Activated T-helper 1 cell treated with anti-CD3 and anti-CD28 coated beads, Interleukin-2, amount 50 U/mL, for 16 hours (primary cell): ENCODE data around the gene SAMD4A.
A peak's percentile ranks its signal among the peaks of the same experiment; 100 is the strongest.

Source experiments
- DNase-seq, 2 donors: peaks; one replicate each; pipeline ENCODE4 v3.0.0-alpha.2; 2020; ENCODE audit warnings: low read depth in 1 of 2, low spot score in 1 of 2

The SAMD4A gene

GRCh38 chr14:54676812-54677708 lies 110.1 kb downstream of the SAMD4A start:
- no peak for DNase-seq

DNA sequence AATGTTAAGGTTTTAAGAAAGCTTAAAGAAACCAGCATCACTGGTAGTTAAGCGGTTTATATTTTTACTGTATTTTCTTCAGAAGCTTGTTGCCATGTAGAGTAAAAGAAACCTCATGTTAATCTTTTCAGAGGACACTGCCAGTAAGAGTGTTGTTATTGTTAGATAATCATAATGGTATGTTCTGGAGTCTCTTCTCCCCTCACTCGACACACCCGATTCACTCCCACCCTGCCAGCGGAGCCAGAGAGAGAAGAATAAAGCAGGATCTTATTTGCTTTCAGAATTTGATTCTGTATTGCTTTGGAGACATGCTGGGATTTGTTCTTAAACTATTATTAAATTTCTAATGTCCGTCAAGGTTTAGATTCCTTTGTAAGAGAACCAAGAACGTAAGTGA lies 113.7 kb downstream of the SAMD4A start:
- DNase-seq: no peak

GRCh38 chr14:54681811-54682261 lies 114.9 kb downstream of the SAMD4A start:
- no peak for DNase-seq

DNA sequence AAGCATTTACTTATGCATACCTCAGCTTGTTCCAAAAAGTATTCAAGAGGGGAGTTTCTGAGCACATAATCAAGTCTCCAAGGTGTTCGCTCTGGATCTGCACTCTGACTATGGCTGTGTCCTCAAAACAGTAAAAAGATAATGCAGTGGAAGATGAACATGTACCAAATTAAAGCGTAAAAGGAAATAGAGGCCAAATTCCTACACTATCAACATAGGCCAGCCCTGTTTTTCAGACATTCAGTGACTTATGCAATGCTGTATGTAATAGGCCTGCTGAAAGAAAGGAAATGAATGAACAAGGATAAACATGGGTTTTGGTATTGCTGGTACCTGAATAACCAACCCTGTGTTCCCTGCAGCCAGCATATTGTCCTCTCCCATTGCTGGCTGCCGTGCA lies 115.7 kb downstream of the SAMD4A start:
- no peak for DNase-seq

GRCh38 chr14:54683882-54684794 lies 117.2 kb downstream of the SAMD4A start:
- no peak for DNase-seq

DNA sequence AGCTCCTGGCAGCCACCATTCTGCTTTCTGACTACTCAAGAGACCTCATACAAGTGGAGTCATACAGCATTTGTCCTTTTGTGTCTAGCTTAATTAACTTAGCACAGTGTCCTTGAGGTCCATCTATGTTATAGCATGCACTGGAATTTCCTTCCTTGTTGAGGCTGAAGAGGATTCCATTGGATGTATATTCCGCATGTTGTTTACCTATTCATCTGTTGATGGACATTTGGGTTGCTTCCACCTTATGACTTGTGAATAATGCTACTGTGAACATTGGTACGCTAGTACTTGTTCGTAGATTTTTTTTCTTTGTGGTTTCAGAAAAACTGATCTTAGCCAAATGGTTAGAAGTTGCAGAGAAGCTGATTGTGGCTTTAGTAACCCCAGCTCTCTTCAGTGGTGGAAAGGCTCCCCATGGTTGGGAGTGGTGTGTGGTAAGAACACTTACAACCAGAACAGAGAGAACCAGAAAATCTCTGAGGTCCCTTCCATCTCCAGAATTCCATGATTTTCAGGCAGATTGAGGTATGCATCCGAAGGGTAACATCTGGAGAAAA lies 118.4 kb downstream of the SAMD4A start:
- DNase-seq: no peak

DNA sequence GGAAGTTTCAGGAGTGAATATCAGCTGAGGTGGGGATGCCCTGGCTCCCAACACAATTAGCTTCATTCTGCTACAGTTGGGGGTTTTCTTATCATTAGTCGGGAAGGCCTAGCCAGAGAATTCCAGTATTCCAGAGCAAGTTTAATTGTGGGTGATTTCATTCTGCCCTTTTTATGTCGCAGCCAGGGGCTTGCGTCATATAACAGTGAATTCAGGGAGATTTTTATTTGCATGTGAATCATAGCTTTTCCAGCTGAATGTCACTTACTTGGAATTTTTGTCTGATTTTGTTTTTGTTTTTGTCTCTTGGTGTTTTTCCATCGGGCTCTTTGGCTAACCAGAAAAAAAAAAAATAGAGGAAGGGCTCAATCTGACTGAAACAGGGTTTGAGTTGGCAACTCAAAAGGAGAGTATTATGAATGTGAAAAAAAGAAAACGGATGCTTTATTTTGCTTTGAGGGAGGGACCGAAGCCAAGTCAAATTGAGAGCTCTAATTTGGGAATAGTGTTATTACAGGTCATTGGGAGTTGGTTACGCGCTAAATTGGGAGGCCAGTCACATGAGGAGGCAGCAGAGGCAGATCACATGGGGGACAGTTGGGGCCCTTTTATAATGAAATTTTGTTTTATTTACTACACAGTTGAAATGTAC lies 119.4 kb downstream of the SAMD4A start:
- DNase-seq: no peak

- no peak for DNase-seq
Measured at GRCh38 chr14:54686871-54687749, 120.2 kb downstream of the SAMD4A start.

DNA sequence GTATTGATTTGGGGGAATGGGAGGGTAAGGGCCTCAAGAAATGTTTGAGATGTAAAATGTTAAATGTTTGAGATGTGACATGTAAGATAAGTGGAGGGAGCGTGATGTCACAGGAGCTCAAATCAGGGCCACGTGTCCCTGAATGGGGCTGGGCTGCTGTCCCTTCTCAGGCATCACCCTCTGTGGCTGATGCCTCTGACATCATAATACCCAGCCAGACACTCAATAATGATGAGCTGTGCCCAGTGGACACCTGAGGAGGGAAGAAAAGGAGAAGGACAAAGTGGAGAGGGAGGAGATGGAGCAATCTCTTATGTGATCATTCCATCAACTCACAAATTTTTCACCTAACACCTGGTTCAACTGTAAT lies 120.8 kb downstream of the SAMD4A start:
- DNase-seq: no peak

DNA sequence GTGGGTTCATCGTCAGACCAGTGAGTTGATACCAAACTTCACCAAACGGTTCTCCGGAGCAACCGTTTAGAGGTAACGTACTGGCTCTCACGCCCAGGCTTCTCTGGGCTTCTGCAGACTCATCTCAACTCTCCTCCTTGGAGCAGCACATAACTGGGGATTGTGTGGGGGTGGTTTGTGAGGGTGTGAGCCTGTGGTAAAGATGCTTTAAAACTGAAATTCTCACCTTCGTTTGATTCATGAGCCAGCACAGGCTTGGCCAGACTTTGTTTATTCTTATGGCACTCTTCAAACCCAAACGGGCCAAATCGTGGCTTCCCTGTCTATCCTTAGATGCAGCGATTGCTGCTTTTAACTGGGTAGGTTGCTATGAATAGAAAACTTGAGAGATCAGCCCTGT lies 121.3 kb downstream of the SAMD4A start:
- DNase-seq: no peak

DNA sequence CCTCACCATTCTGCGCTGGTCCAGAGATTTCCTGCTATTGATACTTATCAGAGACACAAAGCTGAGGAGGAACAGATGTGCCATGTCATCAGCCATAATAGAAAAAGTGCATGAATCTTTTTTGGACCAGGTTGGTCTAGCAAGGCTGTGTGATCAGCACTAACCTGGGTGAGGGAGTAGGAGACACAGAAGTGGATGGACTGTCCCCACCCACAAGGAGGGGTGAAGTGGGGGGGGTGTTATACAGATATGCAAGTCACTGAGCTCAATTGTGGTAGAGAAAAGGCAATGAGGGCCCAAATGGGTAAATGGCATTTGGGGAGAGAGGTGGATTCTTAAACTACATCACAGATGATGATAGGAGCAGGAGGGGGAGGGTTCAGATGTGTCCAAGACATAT lies 123.0 kb downstream of the SAMD4A start:
- no peak for DNase-seq

- no peak for DNase-seq
Measured at GRCh38 chr14:54690887-54691286, 124.0 kb downstream of the SAMD4A start.

DNA sequence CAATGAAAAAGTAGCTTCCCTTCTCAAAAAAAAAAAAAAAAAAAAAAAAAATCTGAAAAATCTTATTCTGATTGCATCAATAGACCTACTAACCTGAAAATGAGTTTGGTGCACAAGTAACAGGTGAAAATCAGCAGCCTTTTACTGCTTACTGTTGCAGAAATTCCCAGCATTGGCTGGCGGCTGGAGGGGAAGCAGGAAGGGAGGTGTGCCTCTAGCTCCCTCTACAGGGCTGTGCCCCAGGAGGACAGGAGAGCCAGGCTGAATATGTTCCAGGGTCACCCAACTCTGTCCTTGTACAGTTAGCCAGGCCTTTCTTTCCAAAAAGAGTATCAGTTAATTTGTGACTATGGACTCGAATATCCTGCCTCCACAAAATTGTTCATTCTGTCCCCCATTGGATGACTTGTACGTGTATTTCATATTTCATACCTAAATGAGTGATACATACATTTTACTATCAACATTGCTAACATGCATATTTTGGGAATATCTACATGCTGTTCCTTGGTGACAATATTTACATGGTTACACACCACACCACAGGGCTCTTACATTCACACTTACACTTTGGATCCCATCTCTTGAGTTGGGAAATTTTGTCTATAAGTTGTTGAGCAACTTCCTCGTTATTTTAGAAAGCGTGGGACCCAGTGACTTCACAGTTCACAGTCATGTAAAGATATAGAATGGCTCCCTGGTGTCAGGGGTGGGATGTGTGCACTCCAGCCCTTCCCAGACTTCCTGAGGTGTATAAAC lies 124.8 kb downstream of the SAMD4A start:
- peak in 1 of 2 donors; percentile 21 for DNase-seq

DNA sequence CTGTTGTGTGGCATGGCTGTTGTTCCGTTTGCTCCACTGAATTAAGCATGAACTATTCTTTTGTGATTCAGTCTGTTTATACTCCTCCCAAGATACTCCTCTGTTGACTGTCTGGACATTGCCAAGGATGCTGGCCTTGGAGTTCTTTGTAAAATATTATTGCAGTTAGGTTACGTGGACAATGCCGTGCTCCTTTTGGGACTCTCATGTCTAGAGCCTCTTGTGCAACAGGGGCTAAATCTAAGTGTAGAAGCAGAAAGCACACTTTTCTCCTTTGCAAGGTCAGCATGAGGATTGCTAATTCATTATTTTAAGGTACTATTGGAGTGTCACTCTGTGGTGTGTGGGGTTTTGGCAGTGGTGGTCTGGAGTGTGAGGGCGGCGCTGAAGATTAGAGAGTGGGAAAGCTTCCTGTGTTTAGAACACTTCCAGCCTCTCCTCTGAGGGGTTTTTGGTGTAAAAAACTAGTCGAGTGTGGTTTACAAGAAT lies 125.4 kb downstream of the SAMD4A start:
- no peak for DNase-seq

GRCh38 chr14:54693761-54694160 lies 126.8 kb downstream of the SAMD4A start:
- no peak for DNase-seq

GRCh38 chr14:54695196-54695595 lies 128.3 kb downstream of the SAMD4A start:
- no peak for DNase-seq

DNA sequence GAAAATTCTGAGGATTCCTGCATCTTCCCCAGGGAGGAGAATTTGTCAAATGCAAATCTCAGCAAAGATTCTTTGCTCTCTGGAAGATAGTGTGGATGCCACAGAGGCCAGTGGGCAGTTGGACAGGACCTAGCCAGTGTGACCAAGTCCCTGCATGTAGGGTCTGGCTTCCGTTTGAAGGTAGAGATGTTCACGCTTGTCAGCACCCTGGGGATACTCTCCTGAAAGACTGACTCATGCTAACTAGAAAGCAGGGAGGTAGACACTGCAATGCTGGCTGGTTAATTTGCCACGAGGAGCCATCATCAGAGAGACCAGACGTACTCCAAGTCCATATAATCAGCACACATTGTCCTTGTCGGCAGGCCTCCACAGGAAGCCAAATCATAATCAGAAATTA lies 130.1 kb downstream of the SAMD4A start:
- DNase-seq: no peak

- no peak for DNase-seq
Measured at GRCh38 chr14:54697803-54698202, 130.9 kb downstream of the SAMD4A start.

DNA sequence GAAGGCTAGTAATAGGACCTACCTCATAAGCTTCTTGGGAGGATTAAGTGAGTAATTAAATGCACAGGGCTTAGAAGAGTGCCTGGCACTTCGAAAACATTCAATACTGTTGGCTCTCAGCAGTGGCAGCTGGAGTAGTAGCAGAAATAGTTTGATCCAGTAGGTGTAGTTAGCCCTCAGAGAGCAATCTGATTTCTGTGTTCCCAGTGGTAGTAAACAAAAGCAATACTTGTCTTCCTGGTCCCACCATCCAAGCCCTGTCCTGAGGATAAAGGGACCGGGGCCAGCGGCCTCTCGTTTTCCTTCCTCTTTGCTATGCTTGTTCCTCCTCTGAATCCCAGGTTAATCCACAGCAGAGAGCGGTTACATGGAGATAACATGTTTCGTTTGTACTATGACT lies 131.6 kb downstream of the SAMD4A start:
- DNase-seq: no peak
